Esophagus squamous epithelium (tissue), 5 donors: ENCODE results near the gene EIF4G2. TPM values are rescaled to one million over a fixed set of nuclear protein-coding genes. Genes with fewer than 3 reads are reported as not detected.

Experiments
- DNase-seq: peaks from one replicate; lab custom pipeline; 2025; lab: John Stamatoyannopoulos, UW
- H3K27ac ChIP-seq, 4 donors: fragments of 200-600 bp; sonication (generic); one replicate each; pipeline ENCODE4 v1.5.1; 2016 to 2019; ENCODE audit warnings: mild to moderate bottlenecking in 1 of 4
- H3K27me3 ChIP-seq, 4 donors: fragments of 200-600 bp; sonication (generic); 1 replicate in 3 of 4; 2 replicates in 1 of 4; pipeline versions ENCODE4 v1.5.1 to v1.6.0; 2017 to 2021; ENCODE audit warnings: antibody characterized with exemption in 1 of 4
- H3K36me3 ChIP-seq, 3 donors: fragments of 200-600 bp; sonication (generic); one replicate each; pipeline ENCODE4 v1.5.1; 2016 to 2019
- H3K4me1 ChIP-seq, 3 donors: fragments of 200-600 bp; sonication (generic); one replicate each; pipeline ENCODE4 v1.5.1; 2017 to 2019
- H3K4me3 ChIP-seq, 4 donors: fragments of 200-600 bp; sonication (generic); 1 replicate in 3 of 4; 2 replicates in 1 of 4; pipeline ENCODE4 v1.5.1; 2016 to 2019; ENCODE audit warnings: mild to moderate bottlenecking in 2 of 4, moderate library complexity in 1 of 4
- H3K9me3 ChIP-seq, 3 donors: fragments of 200-600 bp; sonication (generic); one replicate each; pipeline ENCODE4 v1.5.1; 2016 to 2019
- CTCF ChIP-seq, 6 experiments: fragments of 450-650 bp in 4 of 6; fragments of 200-600 bp in 2 of 6; sonication (generic) in 2 of 6; IDR thresholded peaks; one replicate each; pipeline ENCODE4 v1.5.1; 2016 to 2019; ENCODE audit warnings: antibody characterized with exemption in 6 of 6, mild to moderate bottlenecking in 4 of 6, moderate library complexity in 4 of 6
- POLR2A ChIP-seq, 4 donors: fragments of 450-650 bp; IDR thresholded peaks; one replicate each; pipeline ENCODE4 v1.6.1; 2017; ENCODE audit warnings: antibody characterized with exemption in 4 of 4, mild to moderate bottlenecking in 4 of 4, moderate library complexity in 3 of 4
- WGBS, 2 donors: methylation state at CpG; one replicate each; pipeline ENCODE4 v1.1.5; 2018; 5-methylcytosine and 5-hydroxymethylcytosine counted together
- intact Hi-C: fragments of 100-400 bp; cut with DNase I; formaldehyde crosslinking; loops from one replicate; pipeline ENCODE4 v1.15.0; 2022
- total RNA-seq, 4 donors: library from RNA; depleted of rRNA; stranded (reverse); fragments of >200 nt; gene quantifications; one replicate each; pipeline ENCODE4 v1.1.0, GENCODE V29; 2016
- donor health status: DM: yes; HTN: yes; CAD: no.

Gene EIF4G2
- total RNA-seq, 4 donors from 2014 or later = 476 to 665 (median 547) TPM

GRCh38 chr11:10761085-10761698 lies 47.5 kb downstream of the EIF4G2 start:
- peaks cover 0 to 30% (median 6%) of the 10 kb centered on the region in 3 donors for H3K36me3 ChIP-seq
- intact Hi-C loops = no loop called here
- H3K27me3 ChIP-seq = no peaks in the 10 kb centered on the region
- no peak for DNase-seq
- H3K4me3 ChIP-seq = no peak overlapping the region
- H3K4me1 ChIP-seq = no peaks in the 10 kb centered on the region
- no peak overlapping the region for H3K27ac ChIP-seq
- TF ChIP-seq POLR2A (IDR thresholded peaks at IDR 0.05) = no peak
- no peak for TF ChIP-seq CTCF (IDR thresholded peaks at IDR 0.05)
- WGBS, 2 donors = 88 to 90% methylated on average over 6 of the region's 6 CpGs
- no peaks in the 10 kb centered on the region for H3K9me3 ChIP-seq

GRCh38 chr11:10758957-10759356 lies 49.8 kb downstream of the EIF4G2 start:
- H3K4me3 ChIP-seq = no peak overlapping the region
- 89 to 92% methylated on average over 1 of the region's 1 CpG for WGBS, 2 donors
- no peaks in the 10 kb centered on the region for H3K27me3 ChIP-seq
- no peak for DNase-seq
- TF ChIP-seq CTCF (IDR thresholded peaks at IDR 0.05) = peak in 1 of 6 experiments; percentile 17
- no peak for TF ChIP-seq POLR2A (IDR thresholded peaks at IDR 0.05)
- H3K9me3 ChIP-seq = no peaks in the 10 kb centered on the region
- no peak overlapping the region for H3K27ac ChIP-seq
- intact Hi-C loops = no loop called here
- peaks cover 0 to 27% (median 6%) of the 10 kb centered on the region in 3 donors for H3K36me3 ChIP-seq
- peaks cover 0 to 2% (median 0%) of the 10 kb centered on the region in 3 donors for H3K4me1 ChIP-seq

- no peak for DNase-seq
- TF ChIP-seq CTCF (IDR thresholded peaks at IDR 0.05) (no peak), POLR2A (IDR thresholded peaks at IDR 0.05) (no peak)
- intact Hi-C loops = no loop called here
- Histone ChIP-seq H3K4me1 (peaks cover 0 to 22% (median 8%) of the 10 kb centered on the region in 3 donors), H3K27ac (peak overlapping the region in 1 of 4 donors; percentile 96), H3K4me3 (peak overlapping the region in 3 of 4 donors; percentile 69 to 81 (median 69)), H3K27me3 (no peaks in the 10 kb centered on the region), H3K36me3 (peaks cover 0 to 11% (median 6%) of the 10 kb centered on the region in 3 donors), H3K9me3 (no peaks in the 10 kb centered on the region)
- 71 to 74% methylated on average over 7 of the region's 7 CpGs for WGBS, 2 donors
Observed at GRCh38 chr11:10752486-10752885, 56.2 kb downstream of the EIF4G2 start.

GRCh38 chr11:10752061-10752460 lies 56.7 kb downstream of the EIF4G2 start:
- peak overlapping the region in 3 of 4 donors; percentile 93 to 96 (median 94) for H3K27ac ChIP-seq
- TF ChIP-seq POLR2A (IDR thresholded peaks at IDR 0.05) (no peak), CTCF (IDR thresholded peaks at IDR 0.05) (no peak)
- H3K4me3 ChIP-seq = peak overlapping the region; percentile 54 to 81 (median 69)

GRCh38 chr11:10751581-10751940 lies 57.2 kb downstream of the EIF4G2 start:
- intact Hi-C loops = no loop called here
- Histone ChIP-seq H3K4me1 (peaks cover 0 to 22% (median 8%) of the 10 kb centered on the region in 3 donors), H3K9me3 (no peaks in the 10 kb centered on the region), H3K4me3 (peak overlapping the region; percentile 54 to 81 (median 69)), H3K27me3 (no peaks in the 10 kb centered on the region), H3K36me3 (peaks cover 0 to 11% (median 0%) of the 10 kb centered on the region in 3 donors), H3K27ac (peak overlapping the region; percentile 93 to 96 (median 94))
- DNase-seq = no peak
- no peak for TF ChIP-seq CTCF (IDR thresholded peaks at IDR 0.05)
- no peak for TF ChIP-seq POLR2A (IDR thresholded peaks at IDR 0.05)
- 1% methylated on average over 12 to 14 of the region's 14 CpGs for WGBS, 2 donors

More at GRCh38 chr11:10752061-10752460, 56.7 kb downstream of the EIF4G2 start:
- 12 to 18% methylated on average over 2 of the region's 2 CpGs for WGBS, 2 donors
- H3K27me3 ChIP-seq = no peaks in the 10 kb centered on the region
- peaks cover 0 to 11% (median 2%) of the 10 kb centered on the region in 3 donors for H3K36me3 ChIP-seq
- intact Hi-C loops = no loop called here
- peaks cover 0 to 22% (median 8%) of the 10 kb centered on the region in 3 donors for H3K4me1 ChIP-seq
- no peaks in the 10 kb centered on the region for H3K9me3 ChIP-seq
- no peak for DNase-seq
